Embryonic facial prominence (tissue), 1 donor: ENCODE results near the gene NR2F2.

Source experiments
- DNase-seq: peaks from one replicate; pipeline ENCODE4 v3.0.0-alpha.2; 2016; ENCODE audit errors: extremely low spot score

The NR2F2 gene

GRCh38 chr15:96331144-96331944 is 844 bp downstream of the NR2F2 start:
- no peak for DNase-seq

DNA sequence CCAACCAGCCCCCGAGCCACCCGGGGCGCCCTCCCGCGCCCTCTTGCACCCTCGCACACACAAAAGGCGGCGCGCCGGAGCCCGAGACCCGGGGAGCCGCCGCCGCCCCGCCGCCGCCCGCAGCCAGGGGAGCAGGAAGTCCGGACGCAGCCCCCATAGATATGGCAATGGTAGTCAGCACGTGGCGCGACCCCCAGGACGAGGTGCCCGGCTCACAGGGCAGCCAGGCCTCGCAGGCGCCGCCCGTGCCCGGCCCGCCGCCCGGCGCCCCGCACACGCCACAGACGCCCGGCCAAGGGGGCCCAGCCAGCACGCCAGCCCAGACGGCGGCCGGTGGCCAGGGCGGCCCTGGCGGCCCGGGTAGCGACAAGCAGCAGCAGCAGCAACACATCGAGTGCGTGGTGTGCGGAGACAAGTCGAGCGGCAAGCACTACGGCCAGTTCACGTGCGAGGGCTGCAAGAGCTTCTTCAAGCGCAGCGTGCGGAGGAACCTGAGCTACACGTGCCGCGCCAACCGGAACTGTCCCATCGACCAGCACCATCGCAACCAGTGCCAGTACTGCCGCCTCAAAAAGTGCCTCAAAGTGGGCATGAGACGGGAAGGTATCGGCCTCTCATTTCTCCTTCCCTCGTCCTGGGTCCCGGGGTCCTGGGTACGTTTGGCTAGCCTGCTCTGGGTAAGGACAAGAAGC is 1.6 kb downstream of the NR2F2 start:
- DNase-seq = no peak

DNA sequence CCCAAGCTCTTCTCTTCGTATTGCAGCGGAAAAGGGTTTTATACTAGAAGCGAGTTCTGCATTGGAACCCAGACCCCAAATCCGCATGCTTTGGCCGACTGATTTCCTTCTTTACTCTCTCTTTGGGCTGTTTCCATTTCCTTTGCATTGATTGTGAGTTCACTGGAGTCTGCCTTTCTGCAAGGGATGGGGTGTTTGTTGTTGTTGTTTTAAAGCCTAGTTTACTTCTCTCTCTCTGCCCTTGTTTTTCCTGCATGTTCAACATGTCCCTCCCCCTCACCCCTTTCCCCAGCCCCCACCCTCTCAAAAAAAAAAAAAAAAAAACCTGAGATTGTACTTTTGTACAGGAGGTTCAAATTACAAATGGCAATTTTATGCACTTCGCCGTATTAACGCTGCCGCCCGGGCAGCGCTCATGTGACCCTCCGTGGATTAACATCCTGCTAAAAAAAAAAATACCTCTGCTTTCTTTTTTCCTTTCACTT is 2.2 kb downstream of the NR2F2 start:
- DNase-seq = no peak

- DNase-seq = no peak
Observed at GRCh38 chr15:96333131-96334016, 2.9 kb downstream of the NR2F2 start.

GRCh38 chr15:96334017-96334704 is 3.7 kb downstream of the NR2F2 start:
- no peak for DNase-seq

DNA sequence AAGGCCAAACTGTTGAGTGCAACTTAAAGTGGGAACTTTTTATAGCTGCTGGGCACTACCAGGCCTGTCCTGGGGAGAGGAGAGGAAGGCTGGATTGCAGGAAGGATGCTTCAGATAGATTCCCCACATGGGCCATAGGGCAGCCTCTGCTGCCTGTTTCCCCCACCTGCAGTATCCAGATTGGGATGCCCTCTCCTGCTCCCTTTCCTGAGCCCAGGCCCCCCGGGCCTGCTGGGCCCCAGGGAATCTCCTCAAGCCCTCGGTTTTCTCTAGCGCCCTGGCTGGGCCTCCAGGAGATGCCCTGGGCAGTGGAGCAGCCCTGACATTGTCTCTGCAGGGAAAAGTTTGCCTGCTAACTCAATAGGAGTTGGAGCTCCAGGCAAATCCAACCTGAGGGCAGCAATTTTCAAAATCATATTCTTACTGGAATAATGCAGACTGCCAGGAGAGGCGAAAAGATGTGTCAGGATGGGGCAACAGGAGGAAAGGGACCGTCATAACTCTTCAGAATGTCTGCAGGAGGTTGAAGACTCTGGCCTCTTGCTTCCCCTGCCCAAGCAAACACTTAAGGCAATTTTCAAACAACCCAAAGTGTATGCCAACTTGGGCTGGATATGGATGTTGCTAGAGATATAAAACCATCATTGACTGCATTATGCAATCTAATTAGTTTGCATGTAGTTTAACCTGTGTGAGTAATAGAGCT is 4.4 kb downstream of the NR2F2 start:
- no peak for DNase-seq

DNA sequence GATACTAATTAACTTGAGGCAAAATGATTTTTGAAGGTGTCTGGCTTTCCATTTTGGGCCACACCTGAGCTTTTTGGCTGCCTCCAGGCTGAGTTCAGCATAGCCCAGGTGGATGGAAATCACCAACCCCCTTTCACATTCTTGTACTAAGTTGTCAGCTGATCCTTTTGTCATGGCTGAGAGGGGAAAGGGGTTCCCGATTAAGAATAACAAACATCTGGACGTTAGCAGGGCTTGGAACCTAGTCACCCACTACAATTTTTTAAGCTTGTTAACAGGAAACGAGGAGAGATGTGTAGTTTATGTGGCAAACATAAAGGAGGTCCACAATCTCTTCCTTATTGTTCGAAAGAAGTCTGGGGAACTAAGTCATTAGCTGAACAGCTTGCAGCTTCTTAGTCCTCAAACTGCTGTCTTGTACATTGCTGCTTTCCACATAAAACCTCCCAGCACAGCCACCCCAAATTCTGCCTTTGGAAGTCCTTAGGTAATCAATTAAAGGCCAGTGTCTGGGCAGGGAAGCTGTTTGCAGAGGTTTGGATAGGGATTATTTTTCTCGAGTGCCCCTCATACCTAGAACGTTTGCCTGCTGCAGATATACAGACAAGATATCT is 5.0 kb downstream of the NR2F2 start:
- no peak for DNase-seq

- DNase-seq = no peak
Observed at GRCh38 chr15:96336108-96336595, 5.7 kb downstream of the NR2F2 start.

GRCh38 chr15:96336596-96337364 is 6.3 kb downstream of the NR2F2 start:
- DNase-seq = no peak

GRCh38 chr15:96337365-96338023 is 7.0 kb downstream of the NR2F2 start:
- DNase-seq = no peak

DNA sequence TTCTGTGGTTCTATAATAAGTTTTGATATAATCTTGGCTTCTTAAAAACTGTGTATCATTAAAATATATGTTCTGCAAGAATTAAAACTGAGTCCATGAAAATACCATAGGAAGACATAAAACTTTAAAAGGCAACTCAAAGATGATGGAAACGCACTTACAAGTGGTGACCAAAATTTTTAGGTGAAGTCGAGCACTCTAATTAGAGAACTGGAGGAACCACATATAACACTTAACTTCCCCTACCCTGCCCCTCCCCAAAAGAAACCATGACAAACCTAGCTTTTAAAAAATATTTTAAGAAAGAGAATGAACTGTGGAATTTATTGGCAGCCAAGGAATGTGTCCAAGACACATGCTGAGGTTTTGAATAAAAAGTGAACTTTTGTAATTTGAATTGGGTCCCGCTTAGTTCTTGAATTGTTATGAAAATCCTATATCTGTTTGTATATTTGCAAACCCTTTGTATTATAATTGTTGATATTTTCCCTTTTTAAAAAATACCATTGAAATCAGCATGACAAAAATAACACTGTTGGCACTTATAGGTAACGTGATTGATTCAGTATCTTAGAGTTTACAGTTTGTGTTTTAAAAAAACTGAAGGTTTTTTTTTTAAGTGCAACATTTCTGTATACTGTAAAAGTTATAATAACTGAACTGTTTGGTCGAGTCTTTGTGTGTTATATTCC is 7.7 kb downstream of the NR2F2 start:
- no peak for DNase-seq

DNA sequence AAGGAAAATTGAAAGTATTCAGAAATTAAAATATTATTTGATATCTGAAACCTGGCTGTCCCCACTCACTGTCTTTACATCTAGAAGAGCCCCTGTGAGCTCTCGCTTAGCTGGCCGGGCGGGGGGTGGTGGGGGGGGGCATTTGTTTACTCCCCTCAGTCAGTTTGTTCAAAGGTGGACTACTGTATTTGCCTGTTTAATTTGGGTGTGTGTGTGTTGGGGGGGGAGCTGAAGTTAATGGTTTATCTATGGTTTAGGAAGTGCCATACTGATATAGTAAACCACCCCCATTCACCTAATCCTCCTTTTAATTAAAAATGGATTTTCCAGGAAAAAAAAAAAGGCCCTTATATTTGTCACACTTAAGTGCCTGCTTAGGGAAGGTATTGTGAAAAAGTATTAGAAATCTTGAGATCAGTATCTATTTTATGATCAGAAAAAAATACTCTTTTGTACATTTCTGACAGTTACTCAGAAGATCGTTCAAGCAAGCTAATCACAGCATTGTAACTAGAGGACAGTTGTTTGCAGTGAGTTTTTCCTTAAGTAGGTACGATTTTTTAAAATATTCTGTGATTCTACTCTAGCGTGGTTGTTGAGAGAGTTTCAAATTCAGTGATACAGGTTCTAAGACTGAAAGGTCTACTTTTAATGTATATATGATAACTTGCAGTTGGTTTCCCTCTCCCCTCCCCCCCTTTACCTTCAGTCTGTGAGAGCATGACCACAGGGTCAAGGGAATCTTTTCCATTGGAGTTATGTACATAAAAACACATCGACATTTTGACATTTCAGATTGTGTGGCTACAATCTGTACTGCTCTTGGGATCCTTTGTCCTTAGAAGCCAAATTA is 8.5 kb downstream of the NR2F2 start:
- no peak for DNase-seq

- DNase-seq = no peak
Observed at GRCh38 chr15:96339619-96340347, 9.3 kb downstream of the NR2F2 start.

GRCh38 chr15:96340348-96340597 is 9.8 kb downstream of the NR2F2 start:
- DNase-seq = no peak

- peak; percentile 81 for DNase-seq
Observed at GRCh38 chr15:96340598-96341512, 10.4 kb downstream of the NR2F2 start.
